ENCODE results near the gene GALK2. TPM values are rescaled to one million over a fixed set of nuclear protein-coding genes. Genes with fewer than 3 reads are reported as not detected.

GALK2 gene
- total RNA-seq: 39.2 and 45.9 TPM in 2 replicates

DNA sequence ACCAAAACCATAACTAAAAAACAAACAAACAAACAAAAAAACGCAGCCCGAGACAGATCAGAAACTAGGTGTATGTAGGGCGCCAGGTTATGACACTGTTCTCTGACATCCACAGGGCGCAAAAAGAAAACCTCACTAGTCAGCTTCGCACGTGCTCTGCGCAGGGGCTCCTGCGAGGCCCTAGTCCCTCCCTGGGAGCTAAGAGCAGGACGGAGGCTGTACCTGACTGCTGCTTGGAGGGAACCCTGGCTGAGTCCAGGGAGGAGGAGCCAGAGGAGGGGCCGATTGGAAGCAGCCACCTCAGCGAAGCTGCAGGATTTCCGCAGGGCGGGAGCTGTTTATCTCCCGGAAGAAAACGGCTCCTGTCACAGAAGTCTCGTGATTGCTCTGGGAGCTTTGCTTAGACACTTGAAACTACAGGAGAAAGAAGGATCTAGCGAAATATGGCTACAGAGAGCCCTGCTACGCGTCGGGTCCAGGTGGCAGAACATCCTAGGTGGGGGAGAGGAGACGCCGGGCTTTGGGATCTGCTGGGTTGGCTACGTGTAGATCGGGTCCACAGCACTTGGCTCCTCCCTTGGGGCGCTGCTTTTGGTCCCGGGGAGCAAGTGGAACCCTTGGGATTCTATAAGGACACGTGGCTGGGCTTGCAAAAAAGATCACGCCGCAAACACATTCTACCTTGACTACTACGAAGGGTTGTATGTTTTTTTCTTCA is at the start of gene GALK2:
Gene GALK2 (plus strand): TSS at position 368 of the 718 bp plus-strand sequence. CDS start 76 bp downstream, at position 444.

DNA sequence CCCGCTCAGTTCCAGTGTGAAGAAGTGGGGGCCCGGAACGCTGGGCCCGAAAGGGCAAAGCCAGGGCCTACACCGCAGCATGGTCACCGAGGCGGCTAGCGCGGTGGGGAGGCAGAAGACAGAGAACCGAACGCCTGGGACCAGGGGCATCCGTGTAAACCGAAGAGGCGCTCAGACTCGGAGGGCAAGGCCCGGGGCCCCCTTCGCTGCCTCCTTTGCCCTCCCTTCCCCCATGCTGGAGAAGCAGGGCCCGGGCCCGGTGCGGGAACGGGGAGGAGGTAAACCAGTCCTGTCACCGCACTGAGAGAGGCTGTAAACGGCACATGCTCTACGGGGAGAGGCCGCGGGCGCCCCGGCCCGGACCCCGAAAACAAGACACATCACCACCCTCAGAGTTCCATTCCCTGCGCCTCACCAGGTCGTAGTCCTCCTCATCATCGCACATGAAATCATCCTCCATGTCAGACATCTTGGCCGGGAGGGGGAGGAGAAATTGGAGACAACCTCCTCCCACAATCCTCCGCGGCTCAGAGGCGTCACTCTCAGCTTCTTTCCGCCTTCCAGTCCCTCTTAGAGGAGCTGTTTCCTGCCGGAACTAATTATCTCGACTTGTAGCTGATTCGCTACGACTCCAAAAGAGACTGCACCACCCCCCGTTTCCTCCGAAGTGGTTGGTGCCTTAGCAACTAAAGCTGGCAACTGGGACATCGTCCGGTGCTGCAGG is 14.8 kb upstream of the GALK2 start, which contains the start of gene COPS2:
Gene COPS2 (minus strand): TSS at position 490 of the 724 bp plus-strand sequence. CDS start 21 bp downstream, at position 469.

Small RNA genes within 50 kb of the gene (small RNA-seq; reads per million reads assigned to genes)
- gene MIR4716 (not detected), gene RF00019 (not detected), gene RN7SL307P (not detected)

Other genes starting within 250 kb of the GALK2 start
- gene SHC4, start 206.3 kb upstream of the GALK2 start, total RNA-seq: 0.65 and 0.96 TPM in 2 replicates
- 38.2 and 41.2 TPM in 2 replicates for gene SECISBP2L, start 123.8 kb upstream of the GALK2 start, total RNA-seq
- gene COPS2, start 14.6 kb upstream of the GALK2 start, total RNA-seq: 66.0 and 82.3 TPM in 2 replicates

Data from vein endothelial cell (primary cell).